K562 (cell line): ENCODE measurements around the gene KLHDC10. TPM values are rescaled to one million over a fixed set of nuclear protein-coding genes. Genes with fewer than 3 reads are reported as not detected.

ENCODE experiments used
- ARHGAP35 ChIP-seq: fragments of 450-650 bp; IDR thresholded peaks from 2 replicates; pipeline ENCODE4 v1.6.1; 2018; ENCODE audit not compliant: partially characterized antibody
- BHLHE40 ChIP-seq: IDR thresholded peaks from 2 replicates; pipeline ENCODE4 v1.6.1; 2011; ENCODE audit warnings: low read length, improper control_type of control experiment
- ELK1 ChIP-seq: sonication (generic); formaldehyde crosslinking; IDR thresholded peaks from 2 replicates; pipeline ENCODE4 v1.8.1; 2022; ENCODE audit warnings: missing genetic modification reagents
- IRF2 ChIP-seq: sonication (generic); formaldehyde crosslinking; IDR thresholded peaks from 2 replicates; pipeline ENCODE4 v1.8.1; 2022; ENCODE audit warnings: mild to moderate bottlenecking, missing genetic modification reagents
- MBD1 ChIP-seq: fragments of 250-450 bp; sonication (Bioruptor Pico); IDR thresholded peaks from 2 replicates; pipeline ENCODE4 v1.8.0; 2022; ENCODE audit warnings: inconsistent platforms
- MEF2D ChIP-seq: conservative IDR thresholded peaks from 2 replicates; pipeline ENCODE4 v1.6.1; 2016; ENCODE audit warnings: low read depth, missing genetic modification characterization, missing compliant biosample characterization
- NBN ChIP-seq: fragments of 450-650 bp; IDR thresholded peaks from 2 replicates; pipeline ENCODE4 v1.6.1; 2016; ENCODE audit warnings: low read depth, mild to moderate bottlenecking
- NCOA2 ChIP-seq, 2 experiments: fragments of 450-650 bp; IDR thresholded peaks; 2 replicates each; pipeline ENCODE4 v1.6.1; 2018; ENCODE audit warnings: mild to moderate bottlenecking in 2 of 2, moderate library complexity in 1 of 2; ENCODE audit not compliant: partially characterized antibody in 2 of 2
- NKRF ChIP-seq: fragments of 450-650 bp; IDR thresholded peaks from 2 replicates; pipeline ENCODE4 v1.6.1; 2016; ENCODE audit warnings: borderline replicate concordance
- TCF7 ChIP-seq: sonication (generic); IDR thresholded peaks from 2 replicates; pipeline ENCODE4 v1.6.1; 2016; ENCODE audit warnings: antibody characterized with exemption, borderline replicate concordance
- ZNF263 ChIP-seq: sonication (generic); formaldehyde crosslinking; IDR thresholded peaks from 2 replicates; pipeline ENCODE4 v1.8.0; 2022; ENCODE audit warnings: mild to moderate bottlenecking, missing genetic modification reagents, borderline replicate concordance
- ZNF395 ChIP-seq: fragments of 200-800 bp; sonication (Bioruptor generic); IDR thresholded peaks from 2 replicates; pipeline ENCODE4 v1.6.1; 2017; ENCODE audit warnings: missing genetic modification characterization, missing compliant biosample characterization
- ZNF398 ChIP-seq: fragments of 250-450 bp; sonication (Bioruptor Pico); IDR thresholded peaks from 2 replicates; pipeline ENCODE4 v1.8.0; 2021; ENCODE audit warnings: moderate library complexity, mild to moderate bottlenecking, inconsistent platforms
- ZNF655 ChIP-seq: fragments of 250-450 bp; sonication (Bioruptor Pico); IDR thresholded peaks from 2 replicates; pipeline ENCODE4 v1.5.0; 2021
- ZZZ3 ChIP-seq: fragments of 450-650 bp; IDR thresholded peaks from 2 replicates; pipeline ENCODE4 v1.6.1; 2016; ENCODE audit warnings: antibody characterized with exemption, mild to moderate bottlenecking, moderate library complexity
- polyA plus RNA-seq, 8 experiments: library from polyadenylated mRNA; depleted of rRNA in 4 of 8; stranded (reverse) in 5 of 8; unstranded in 3 of 8; fragments of >200 nt; fragmentation: Nextera tagmentation in 2 of 8; fragmentation: Illumina TruSeq in 1 of 8; extraction: Ambion mirVana in 2 of 8; extraction: Trizol in 1 of 8; gene quantifications; 2 replicates each; pipeline versions ENCODE4 v1.2.1 to v1.2.3, GENCODE V29; 2011 to 2014; ENCODE audit warnings: inconsistent platforms in 1 of 8, missing spikeins in 1 of 8
- total RNA-seq, 7 experiments: library from RNA; depleted of rRNA in 6 of 7; stranded (reverse); fragments of >200 nt in 6 of 7; fragmentation: Illumina TruSeq in 2 of 7; extraction: Trizol in 2 of 7; gene quantifications; 2 replicates each; pipeline versions ENCODE4 v1.2.1 to v1.2.3, GENCODE V29; 2011 to 2021; ENCODE audit warnings: low replicate concordance in 1 of 7

The KLHDC10 gene
- total and polyA plus RNA-seq, 9 of the 15 experiments (the other 6 are each of a cell fraction or from before 2014, with no cell fraction given): 9.8 to 80.5 (median 31.4) TPM

GRCh38 chr7:130135208-130136205 lies 65.2 kb downstream of the KLHDC10 start (continued):
- no peak for TF ChIP-seq NKRF
- peak; percentile 70 for TF ChIP-seq BHLHE40
- TF ChIP-seq MEF2D (tag): no peak
- no peak for TF ChIP-seq MBD1 (CRISPR knock-in tag)
- no peak for TF ChIP-seq ELK1 (CRISPR knock-in tag)
- TF ChIP-seq IRF2 (CRISPR knock-in tag): no peak
- TF ChIP-seq ZNF395 (CRISPR knock-in tag): no peak
- TF ChIP-seq NCOA2 (IDR thresholded peaks at IDR 0.05; ENCODE audit: partially characterized antibody in 2 of 2): no peak
- TF ChIP-seq ZNF655: no peak
- no peak for TF ChIP-seq ZZZ3
- no peak for TF ChIP-seq ARHGAP35
- no peak for TF ChIP-seq ZNF398
- TF ChIP-seq NBN: peak; percentile 90; the same call in 1 of the 2 replicates
- TF ChIP-seq TCF7: no peak
- no peak; the same call in 1 of the 2 replicates for TF ChIP-seq ZNF263
